WI38 (cell line): ENCODE data around the gene AGMO.

Experiments
- H3K4me3 ChIP-seq: 2 replicates; pipeline ENCODE4 v1.5.1; 2011; ENCODE audit warnings: low read depth, mild to moderate bottlenecking, control low read depth, low read length
- CTCF ChIP-seq: IDR thresholded peaks from 2 replicates; pipeline ENCODE4 v1.5.1; 2012; ENCODE audit warnings: low read depth, mild to moderate bottlenecking, control low read depth, low read length

AGMO gene

DNA sequence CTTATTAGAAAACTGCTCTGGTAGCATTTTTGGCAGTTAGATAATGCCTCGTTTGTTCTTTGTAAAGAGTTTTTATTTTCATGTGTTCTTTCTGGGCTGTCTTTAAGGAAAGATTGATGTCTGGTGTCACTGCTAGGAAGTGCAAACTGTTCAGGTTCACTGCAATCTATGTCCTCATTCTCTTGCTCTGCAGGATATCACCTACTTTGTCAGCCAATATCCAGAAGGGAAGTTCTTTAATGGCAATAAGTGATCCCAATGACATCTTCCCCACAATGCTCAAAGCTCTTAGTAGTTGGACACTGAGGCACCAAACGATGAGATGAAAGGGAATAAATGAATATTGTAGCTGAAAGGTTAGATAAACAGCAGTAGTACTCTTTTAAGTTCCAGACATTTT lies 115.1 kb downstream of the AGMO start:
- H3K4me3 ChIP-seq, result no peak overlapping the region
- no peak for TF ChIP-seq CTCF

GRCh38 chr7:15446280-15446679 lies 115.5 kb downstream of the AGMO start:
- H3K4me3 ChIP-seq, result no peak overlapping the region
- TF ChIP-seq CTCF, result no peak

- H3K4me3 ChIP-seq, result no peak overlapping the region
- no peak for TF ChIP-seq CTCF
Measured at GRCh38 chr7:15441915-15442314, 119.9 kb downstream of the AGMO start.

DNA sequence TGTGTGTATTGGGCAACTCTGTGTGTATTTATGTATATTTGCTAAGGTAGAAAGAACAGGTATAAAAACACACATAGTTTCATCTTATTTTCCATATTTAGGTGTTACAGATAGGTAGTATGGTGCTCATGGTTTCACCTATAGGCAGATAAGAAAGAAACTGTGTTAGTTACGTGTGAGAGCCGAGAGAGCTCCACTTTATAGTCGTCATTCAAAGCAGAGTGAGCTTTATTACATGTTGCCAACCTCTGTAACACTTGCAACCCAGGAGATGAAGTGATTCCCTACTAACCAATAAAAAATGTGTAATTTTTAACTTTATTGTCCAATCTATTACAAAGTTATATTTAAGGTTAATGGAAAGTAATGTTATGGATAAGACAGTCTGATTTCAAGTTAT lies 121.3 kb downstream of the AGMO start:
- no peak overlapping the region for H3K4me3 ChIP-seq
- no peak for TF ChIP-seq CTCF

DNA sequence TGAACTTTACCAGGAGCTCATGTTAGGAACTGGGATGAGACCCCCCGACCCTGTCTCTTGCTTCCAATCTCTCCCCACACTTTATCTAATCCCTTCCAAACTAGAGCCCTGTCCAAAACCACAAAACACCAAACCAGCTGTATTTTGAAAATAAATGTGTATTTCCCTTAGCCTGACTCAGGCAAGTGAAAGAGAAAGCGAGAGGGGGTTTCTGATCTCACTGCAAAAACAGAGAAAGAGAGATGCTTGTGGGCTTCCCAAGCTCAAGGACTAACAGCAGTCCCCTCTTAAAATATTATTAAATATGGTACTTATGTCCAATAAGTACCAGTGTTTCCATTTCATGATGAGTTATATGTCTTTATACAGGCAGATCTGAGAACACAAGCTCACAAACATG lies 122.0 kb downstream of the AGMO start:
- no peak for TF ChIP-seq CTCF
- no peak overlapping the region for H3K4me3 ChIP-seq

DNA sequence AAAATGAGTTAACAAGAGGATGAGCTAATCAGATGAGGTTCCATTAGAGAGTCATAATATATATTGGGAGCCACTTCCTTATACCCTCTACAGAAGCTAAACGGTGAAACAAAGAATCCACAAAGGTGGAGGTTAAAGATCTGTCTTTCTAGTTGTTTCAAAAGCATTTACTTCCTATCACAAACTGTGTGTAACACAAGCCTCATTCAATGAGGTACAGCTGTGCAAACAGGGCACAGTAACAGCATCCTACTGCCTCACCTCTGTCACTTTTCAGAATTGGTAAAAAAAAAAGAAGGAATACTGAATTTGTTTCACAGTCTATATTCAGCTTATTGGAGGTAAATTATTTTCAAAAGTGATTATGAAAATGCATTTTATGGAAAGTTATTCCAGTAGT lies 128.7 kb downstream of the AGMO start:
- TF ChIP-seq CTCF, result no peak
- no peak overlapping the region for H3K4me3 ChIP-seq

GRCh38 chr7:15430911-15431310 lies 130.9 kb downstream of the AGMO start:
- TF ChIP-seq CTCF, result no peak
- H3K4me3 ChIP-seq, result no peak overlapping the region
